Lower leg skin (tissue), 4 donors: ENCODE results near the gene MEX3C. TPM values are rescaled to one million over a fixed set of nuclear protein-coding genes. Genes with fewer than 3 reads are reported as not detected.
A peak's percentile ranks its signal among the peaks of the same experiment; 100 is the strongest.

ENCODE experiments used
- DNase-seq, 2 donors: peaks; one replicate each; pipeline ENCODE4 v3.0.0-alpha.2; 2019; ENCODE audit warnings: low spot score in 2 of 2
- H3K4me3 ChIP-seq: fragments of 200-600 bp; sonication (generic); 2 replicates; pipeline ENCODE4 v1.5.1; 2017; ENCODE audit warnings: mild to moderate bottlenecking, low read depth; ENCODE audit not compliant: poor library complexity, severe bottlenecking
- POLR2A ChIP-seq, 2 donors: fragments of 450-650 bp; IDR thresholded peaks; one replicate each; pipeline ENCODE4 v1.6.1; 2016 to 2017; ENCODE audit warnings: antibody characterized with exemption in 2 of 2, mild to moderate bottlenecking in 1 of 2, moderate library complexity in 1 of 2
- WGBS, 2 donors: methylation state at CpG; one replicate each; pipeline ENCODE4 v1.1.5; 2018; 5-methylcytosine and 5-hydroxymethylcytosine counted together
- intact Hi-C: fragments of 100-400 bp; cut with DNase I; formaldehyde crosslinking; loops from one replicate; pipeline ENCODE4 v1.15.0; 2023; ENCODE audit warnings: low total_unique reads
- total RNA-seq, 4 donors: library from RNA; depleted of rRNA; stranded (reverse); fragments of >200 nt; gene quantifications; one replicate each; pipeline ENCODE4 v1.1.0, GENCODE V29; 2016
- TF ChIP-seq, protein P1 (sequence below), 3 donors: fragments of 450-650 bp; IDR thresholded peaks; one replicate each; pipeline ENCODE4 v1.5.1; 2016; ENCODE audit warnings: antibody characterized with exemption in 3 of 3, mild to moderate bottlenecking in 3 of 3, moderate library complexity in 2 of 3

The MEX3C gene
- total RNA-seq, 4 donors from 2014 or later: 28.0 to 34.2 (median 30.6) TPM

DNA sequence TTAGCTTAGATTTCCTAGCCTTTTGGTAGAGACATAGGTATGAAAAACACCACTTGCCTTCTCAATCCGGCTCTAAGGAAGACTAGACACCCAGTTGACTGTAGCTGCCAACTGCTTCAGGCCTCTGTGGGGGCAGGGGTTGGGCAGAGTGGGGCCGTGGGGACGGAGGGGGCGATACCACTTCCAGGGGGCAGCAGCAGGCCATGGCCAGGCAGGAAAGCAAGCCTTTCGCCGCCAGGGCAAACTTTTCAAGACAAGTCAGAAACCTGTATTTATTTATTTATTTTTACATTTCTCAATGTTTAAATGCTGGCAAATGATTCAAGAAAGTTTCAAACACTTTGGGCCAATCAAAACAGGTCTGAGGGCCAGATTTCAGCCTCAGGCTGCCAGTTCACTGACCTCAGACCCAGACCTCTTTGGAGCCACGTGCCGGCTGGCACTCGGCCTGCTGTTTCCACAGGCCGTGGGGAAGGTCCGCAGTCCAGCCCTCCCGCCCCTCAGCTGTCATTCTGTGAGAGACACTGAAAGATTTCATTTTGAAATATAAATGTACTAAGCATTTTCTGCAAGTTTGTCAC, 63.8 kb downstream of the MEX3C start:
- no peak for DNase-seq
- intact Hi-C loops: no loop called here
- no peak overlapping the region for H3K4me3 ChIP-seq
- TF ChIP-seq, protein P1, sequence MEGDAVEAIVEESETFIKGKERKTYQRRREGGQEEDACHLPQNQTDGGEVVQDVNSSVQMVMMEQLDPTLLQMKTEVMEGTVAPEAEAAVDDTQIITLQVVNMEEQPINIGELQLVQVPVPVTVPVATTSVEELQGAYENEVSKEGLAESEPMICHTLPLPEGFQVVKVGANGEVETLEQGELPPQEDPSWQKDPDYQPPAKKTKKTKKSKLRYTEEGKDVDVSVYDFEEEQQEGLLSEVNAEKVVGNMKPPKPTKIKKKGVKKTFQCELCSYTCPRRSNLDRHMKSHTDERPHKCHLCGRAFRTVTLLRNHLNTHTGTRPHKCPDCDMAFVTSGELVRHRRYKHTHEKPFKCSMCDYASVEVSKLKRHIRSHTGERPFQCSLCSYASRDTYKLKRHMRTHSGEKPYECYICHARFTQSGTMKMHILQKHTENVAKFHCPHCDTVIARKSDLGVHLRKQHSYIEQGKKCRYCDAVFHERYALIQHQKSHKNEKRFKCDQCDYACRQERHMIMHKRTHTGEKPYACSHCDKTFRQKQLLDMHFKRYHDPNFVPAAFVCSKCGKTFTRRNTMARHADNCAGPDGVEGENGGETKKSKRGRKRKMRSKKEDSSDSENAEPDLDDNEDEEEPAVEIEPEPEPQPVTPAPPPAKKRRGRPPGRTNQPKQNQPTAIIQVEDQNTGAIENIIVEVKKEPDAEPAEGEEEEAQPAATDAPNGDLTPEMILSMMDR (IDR thresholded peaks at IDR 0.05): no peak
- TF ChIP-seq POLR2A (IDR thresholded peaks at IDR 0.05): no peak
- WGBS, 2 donors: 73 to 77% methylated on average over 12 of the region's 12 CpGs

- H3K4me3 ChIP-seq: no peak overlapping the region
- TF ChIP-seq, protein P1 (IDR thresholded peaks at IDR 0.05): no peak
- TF ChIP-seq POLR2A (IDR thresholded peaks at IDR 0.05): no peak
- DNase-seq: no peak
- 69 to 70% methylated on average over 5 to 6 of the region's 6 CpGs for WGBS, 2 donors
- intact Hi-C loops: no loop called here
These were observed 65.1 kb downstream of the MEX3C start for GRCh38 chr18:51132256-51132935.

- no peak for TF ChIP-seq POLR2A (IDR thresholded peaks at IDR 0.05)
- TF ChIP-seq, protein P1 (IDR thresholded peaks at IDR 0.05): no peak
- no peak for DNase-seq
- intact Hi-C loops: no loop called here
- WGBS, 2 donors: 80 to 82% methylated on average over 4 of the region's 4 CpGs
- no peak overlapping the region for H3K4me3 ChIP-seq
These were observed 68.9 kb downstream of the MEX3C start for GRCh38 chr18:51128533-51128932.

DNA sequence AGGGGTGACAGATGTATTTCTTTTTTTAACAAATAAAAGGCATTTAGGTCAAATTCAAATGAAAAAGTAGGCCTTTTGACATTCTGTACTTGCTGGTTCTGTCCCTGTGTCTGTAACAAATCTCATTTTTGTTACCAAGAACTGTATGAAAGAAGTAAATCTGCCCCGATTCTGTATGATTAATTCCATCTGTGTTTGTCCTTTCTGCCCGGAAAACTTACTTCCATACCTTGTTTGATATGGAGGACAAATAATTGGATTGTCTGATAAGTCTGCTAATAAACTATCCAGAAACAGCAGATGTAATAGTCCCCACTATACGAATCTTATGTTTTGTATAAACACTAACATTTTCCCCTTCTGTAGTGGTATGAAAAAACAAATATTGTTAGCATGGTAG, 69.8 kb downstream of the MEX3C start:
- WGBS, 2 donors: 68 to 72% methylated on average over 3 of the region's 3 CpGs
- DNase-seq: no peak
- TF ChIP-seq, protein P1 (IDR thresholded peaks at IDR 0.05): no peak
- no peak for TF ChIP-seq POLR2A (IDR thresholded peaks at IDR 0.05)
- intact Hi-C loops: no loop called here
- no peak overlapping the region for H3K4me3 ChIP-seq

DNA sequence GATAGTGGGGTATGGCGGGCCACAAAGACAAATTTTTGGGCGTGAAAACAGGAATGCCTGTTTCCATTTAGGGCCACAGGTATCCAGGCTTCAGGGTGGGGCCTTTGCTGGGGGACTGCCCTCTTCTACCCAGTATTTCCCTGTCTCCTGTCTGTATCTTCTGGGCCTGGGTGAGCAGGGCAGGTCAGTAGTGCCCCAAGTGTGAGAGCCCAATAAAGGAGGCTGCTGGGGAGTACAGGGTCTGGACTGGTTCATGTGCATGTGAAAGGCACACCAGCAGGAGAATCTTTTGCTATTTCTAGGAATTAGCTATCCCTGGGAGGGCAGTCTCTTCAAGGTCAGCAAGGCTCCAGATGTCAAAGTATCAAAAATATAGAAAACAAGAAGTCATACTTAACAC, 71.5 kb downstream of the MEX3C start:
- intact Hi-C loops: no loop called here
- TF ChIP-seq POLR2A (IDR thresholded peaks at IDR 0.05): no peak
- TF ChIP-seq, protein P1 (IDR thresholded peaks at IDR 0.05): no peak
- 97% methylated on average over 2 of the region's 2 CpGs for WGBS, 2 donors
- peak in 1 of 2 donors; percentile 32 for DNase-seq
- no peak overlapping the region for H3K4me3 ChIP-seq

Other genes starting within 250 kb of the MEX3C start
- 10 to 100 TPM in 1 of 4 donors, 1 to 10 TPM in 3; 4.1 to 11.6 (median 8.3) TPM for gene ELAC1, start 229.6 kb downstream of the MEX3C start, total RNA-seq
- gene SMAD4, start 167.5 kb downstream of the MEX3C start, total RNA-seq: 100 to 1,000 TPM; 101 to 171 (median 128) TPM